HepG2 (cell line): ENCODE measurements around the gene FAAP20. TPM values are rescaled to one million over a fixed set of nuclear protein-coding genes. Genes with fewer than 3 reads are reported as not detected.

Experiments used
- ARNT ChIP-seq: fragments of 450-650 bp; IDR thresholded peaks from 2 replicates; pipeline ENCODE4 v1.6.1; 2017
- BHLHE40 ChIP-seq: IDR thresholded peaks from 2 replicates; pipeline ENCODE4 v1.6.1; 2011; ENCODE audit warnings: low read length, improper control_type of control experiment
- BRD4 ChIP-seq: sonication (generic); formaldehyde crosslinking; IDR thresholded peaks from 2 replicates; pipeline ENCODE4 v1.4.0; 2020; ENCODE audit warnings: missing genetic modification reagents
- DMAP1 ChIP-seq: IDR thresholded peaks from 2 replicates; pipeline ENCODE4 v1.6.1; 2016
- HOXA9 ChIP-seq: sonication (generic); formaldehyde crosslinking; IDR thresholded peaks from 2 replicates; pipeline ENCODE4 v1.8.1; 2022; ENCODE audit warnings: missing genetic modification reagents, mild to moderate bottlenecking, moderate library complexity, borderline replicate concordance
- IRF9 ChIP-seq: sonication (generic); formaldehyde crosslinking; IDR thresholded peaks from 2 replicates; pipeline ENCODE4 v1.8.0; 2022; ENCODE audit warnings: missing genetic modification reagents, mild to moderate bottlenecking, borderline replicate concordance
- JUND ChIP-seq: sonication (generic); formaldehyde crosslinking; IDR thresholded peaks from 2 replicates; pipeline ENCODE4 v1.8.0; 2022; ENCODE audit warnings: mild to moderate bottlenecking, missing genetic modification reagents
- KLF9 ChIP-seq: IDR thresholded peaks from 2 replicates; pipeline ENCODE4 v1.6.1; 2016; ENCODE audit warnings: low read depth
- RBM22 ChIP-seq: fragments of 200-400 bp; formaldehyde crosslinking; optimal IDR thresholded peaks from 2 replicates; pipeline ENCODE3; 2017; ENCODE audit warnings: mild to moderate bottlenecking, low read length, moderate library complexity
- REPIN1 ChIP-seq: sonication (generic); formaldehyde crosslinking; IDR thresholded peaks from 2 replicates; pipeline ENCODE4 v1.8.0; 2022; ENCODE audit warnings: missing genetic modification reagents, low read depth, mild to moderate bottlenecking, borderline replicate concordance
- SETDB1 ChIP-seq: sonication (generic); formaldehyde crosslinking; IDR thresholded peaks from 2 replicates; pipeline ENCODE4 v1.5.1; 2020; ENCODE audit warnings: missing genetic modification reagents, mild to moderate bottlenecking, borderline replicate concordance
- SMC3 ChIP-seq: IDR thresholded peaks from 2 replicates; pipeline ENCODE4 v1.6.1; 2011; ENCODE audit warnings: low read length, improper control_type of control experiment
- SMYD3 ChIP-seq: sonication (generic); formaldehyde crosslinking; IDR thresholded peaks from 2 replicates; pipeline ENCODE4 v1.8.1; 2023; ENCODE audit warnings: mild to moderate bottlenecking, missing genetic modification reagents
- SNAPC2 ChIP-seq: sonication (generic); formaldehyde crosslinking; IDR thresholded peaks from 2 replicates; pipeline ENCODE4 v1.8.1; 2022; ENCODE audit warnings: mild to moderate bottlenecking, missing genetic modification reagents
- SP5 ChIP-seq: IDR thresholded peaks from 2 replicates; pipeline ENCODE4 v1.6.1; 2016; ENCODE audit warnings: low read depth, borderline replicate concordance
- SRSF4 ChIP-seq: fragments of 200-400 bp; formaldehyde crosslinking; IDR thresholded peaks from one replicate; pipeline ENCODE4 v1.6.1; 2018; ENCODE audit warnings: mild to moderate bottlenecking, low read depth, low read length, moderate library complexity; ENCODE audit not compliant: poor library complexity, severe bottlenecking
- SSRP1 ChIP-seq: IDR thresholded peaks from 2 replicates; pipeline ENCODE4 v1.6.1; 2016; ENCODE audit warnings: control low read depth
- SUZ12 ChIP-seq: fragments of 150-350 bp; IDR thresholded peaks from 2 replicates; pipeline ENCODE4 v1.6.1; 2014; ENCODE audit warnings: low read depth, low read length
- YEATS2 ChIP-seq: sonication (generic); formaldehyde crosslinking; IDR thresholded peaks from 2 replicates; pipeline ENCODE4 v1.4.0; 2020; ENCODE audit warnings: missing genetic modification reagents, borderline replicate concordance
- ZNF362 ChIP-seq: sonication (generic); formaldehyde crosslinking; IDR thresholded peaks from 2 replicates; pipeline ENCODE4 v1.4.0; 2020; ENCODE audit warnings: missing genetic modification reagents, mild to moderate bottlenecking, borderline replicate concordance
- ZNF549 ChIP-seq: sonication (generic); formaldehyde crosslinking; IDR thresholded peaks from 2 replicates; pipeline ENCODE4 v1.5.0; 2020; ENCODE audit warnings: missing genetic modification reagents
- ZNF615 ChIP-seq: sonication (generic); formaldehyde crosslinking; IDR thresholded peaks from 2 replicates; pipeline ENCODE4 v1.5.0; 2020; ENCODE audit warnings: mild to moderate bottlenecking, missing genetic modification reagents, borderline replicate concordance
- ZNF777 ChIP-seq: sonication (generic); formaldehyde crosslinking; IDR thresholded peaks from 2 replicates; pipeline ENCODE4 v1.4.0; 2020; ENCODE audit warnings: missing genetic modification reagents
- ZNF841 ChIP-seq: sonication (generic); formaldehyde crosslinking; IDR thresholded peaks from 2 replicates; pipeline ENCODE4 v1.8.1; 2023; ENCODE audit warnings: missing genetic modification reagents, borderline replicate concordance
- ZSCAN9 ChIP-seq: IDR thresholded peaks from 2 replicates; pipeline ENCODE4 v1.6.1; 2016; ENCODE audit warnings: borderline replicate concordance
- polyA plus RNA-seq, 8 experiments: library from polyadenylated mRNA; depleted of rRNA in 3 of 8; stranded (reverse) in 7 of 8; unstranded in 1 of 8; fragments of >200 nt; fragmentation: Illumina TruSeq in 4 of 8; extraction: Trizol in 4 of 8; gene quantifications; 2 replicates each; pipeline versions ENCODE4 v1.2.1 to v1.2.3, GENCODE V29; 2011 to 2016; ENCODE audit warnings: low read depth in 4 of 8, missing spikeins in 1 of 8, mixed read lengths in 1 of 8; ENCODE audit not compliant: insufficient read depth in 1 of 8
- total RNA-seq, 5 experiments: library from RNA; depleted of rRNA; stranded (reverse); fragments of >200 nt; fragmentation: Illumina TruSeq; extraction: Trizol; gene quantifications; 2 replicates each; pipeline ENCODE4 v1.2.3, GENCODE V29; 2016; ENCODE audit warnings: low read depth in 1 of 5
- TF ChIP-seq, protein P1 (sequence below): IDR thresholded peaks from 2 replicates; pipeline ENCODE4 v1.6.1; 2012; ENCODE audit warnings: inconsistent platforms
- TF ChIP-seq, protein P2 (sequence below): sonication (generic); formaldehyde crosslinking; IDR thresholded peaks from 2 replicates; pipeline ENCODE4 v1.4.0; 2020; ENCODE audit warnings: mild to moderate bottlenecking, missing genetic modification reagents, borderline replicate concordance
- TF ChIP-seq, protein P3 (sequence below): IDR thresholded peaks from 2 replicates; pipeline ENCODE4 v1.6.1; 2018; ENCODE audit warnings: missing genetic modification reagents

The FAAP20 gene
- total and polyA plus RNA-seq, 2 of the 13 experiments (the other 11 are each of a cell fraction or from before 2014, with no cell fraction given), result 9.6 to 10.8 TPM

DNA sequence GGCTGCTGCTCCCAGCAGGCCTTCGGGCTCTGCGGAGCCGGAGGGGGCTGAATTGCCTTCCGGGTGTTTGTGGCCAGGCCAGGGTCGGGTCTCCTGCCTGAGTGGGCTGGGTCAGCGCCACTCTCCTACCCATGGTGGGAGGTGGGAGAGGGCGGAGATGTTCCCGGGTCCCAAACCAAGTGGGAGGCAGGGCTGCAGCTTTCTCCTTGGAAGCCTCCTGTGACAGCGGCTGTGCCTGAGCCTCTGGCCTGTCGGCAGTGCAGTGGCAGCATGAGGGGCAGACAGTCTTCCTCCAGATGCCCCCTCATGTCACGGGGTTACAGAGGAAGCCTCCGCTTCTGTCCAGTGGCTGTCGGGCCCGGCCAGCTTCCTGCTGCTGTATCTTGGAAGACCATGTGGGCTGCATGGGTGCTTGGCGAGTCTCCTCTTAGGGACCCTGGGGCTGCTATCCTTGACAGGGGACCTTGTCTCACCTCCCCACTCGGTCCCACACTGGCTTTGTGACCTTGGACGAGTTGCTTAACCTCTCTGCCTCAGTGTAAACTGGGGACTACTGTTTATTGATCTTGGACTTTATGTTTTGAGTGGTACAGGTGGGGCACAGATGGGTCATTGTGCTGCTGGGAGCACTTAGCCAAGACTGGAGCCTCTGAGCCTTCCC lies 37.8 kb upstream of the FAAP20 start (continued):
- TF ChIP-seq SUZ12 (no peak), HOXA9 (CRISPR knock-in tag) (no peak), RBM22 (peak; percentile 93), REPIN1 (CRISPR knock-in tag) (peak; percentile 47; the same call in 1 of the 2 replicates), ZNF549 (CRISPR knock-in tag) (no peak), BHLHE40 (no peak), IRF9 (CRISPR knock-in tag) (no peak), ZNF777 (no peak), SNAPC2 (no peak), SMC3 (peak; percentile 21; the same call in 1 of the 2 replicates), SMYD3 (CRISPR knock-in tag) (no peak), JUND (CRISPR knock-in tag) (no peak), ZSCAN9 (CRISPR knock-in tag) (no peak), SP5 (peak; percentile 80), YEATS2 (no peak; the same call in 1 of the 2 replicates), BRD4 (CRISPR knock-in tag) (no peak), ZNF362 (CRISPR knock-in tag) (peak; percentile 62; the same call in 1 of the 2 replicates), SRSF4 (no peak), SETDB1 (CRISPR knock-in tag) (no peak), DMAP1 (CRISPR knock-in tag) (peak; percentile 40; the same call in 1 of the 2 replicates), SSRP1 (CRISPR knock-in tag) (no peak; the same call in 1 of the 2 replicates), ZNF841 (CRISPR knock-in tag) (no peak), KLF9 (CRISPR knock-in tag) (no peak), ARNT (no peak), ZNF615 (CRISPR knock-in tag) (no peak)
- TF ChIP-seq, protein P1, sequence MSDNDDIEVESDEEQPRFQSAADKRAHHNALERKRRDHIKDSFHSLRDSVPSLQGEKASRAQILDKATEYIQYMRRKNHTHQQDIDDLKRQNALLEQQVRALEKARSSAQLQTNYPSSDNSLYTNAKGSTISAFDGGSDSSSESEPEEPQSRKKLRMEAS, result peak; percentile 48; the same call in 1 of the 2 replicates
- TF ChIP-seq, protein P2, sequence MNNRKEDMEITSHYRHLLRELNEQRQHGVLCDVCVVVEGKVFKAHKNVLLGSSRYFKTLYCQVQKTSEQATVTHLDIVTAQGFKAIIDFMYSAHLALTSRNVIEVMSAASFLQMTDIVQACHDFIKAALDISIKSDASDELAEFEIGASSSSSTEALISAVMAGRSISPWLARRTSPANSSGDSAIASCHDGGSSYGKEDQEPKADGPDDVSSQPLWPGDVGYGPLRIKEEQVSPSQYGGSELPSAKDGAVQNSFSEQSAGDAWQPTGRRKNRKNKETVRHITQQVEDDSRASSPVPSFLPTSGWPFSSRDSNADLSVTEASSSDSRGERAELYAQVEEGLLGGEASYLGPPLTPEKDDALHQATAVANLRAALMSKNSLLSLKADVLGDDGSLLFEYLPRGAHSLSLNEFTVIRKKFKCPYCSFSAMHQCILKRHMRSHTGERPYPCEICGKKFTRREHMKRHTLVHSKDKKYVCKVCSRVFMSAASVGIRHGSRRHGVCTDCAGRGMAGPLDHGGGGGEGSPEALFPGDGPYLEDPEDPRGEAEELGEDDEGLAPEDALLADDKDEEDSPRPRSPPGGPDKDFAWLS, result peak; percentile 81; the same call in 1 of the 2 replicates
- TF ChIP-seq, protein P3, sequence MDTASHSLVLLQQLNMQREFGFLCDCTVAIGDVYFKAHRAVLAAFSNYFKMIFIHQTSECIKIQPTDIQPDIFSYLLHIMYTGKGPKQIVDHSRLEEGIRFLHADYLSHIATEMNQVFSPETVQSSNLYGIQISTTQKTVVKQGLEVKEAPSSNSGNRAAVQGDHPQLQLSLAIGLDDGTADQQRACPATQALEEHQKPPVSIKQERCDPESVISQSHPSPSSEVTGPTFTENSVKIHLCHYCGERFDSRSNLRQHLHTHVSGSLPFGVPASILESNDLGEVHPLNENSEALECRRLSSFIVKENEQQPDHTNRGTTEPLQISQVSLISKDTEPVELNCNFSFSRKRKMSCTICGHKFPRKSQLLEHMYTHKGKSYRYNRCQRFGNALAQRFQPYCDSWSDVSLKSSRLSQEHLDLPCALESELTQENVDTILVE (CRISPR knock-in tag), result no peak
